ENCODE results near the gene PHF12. TPM values are rescaled to one million over a fixed set of nuclear protein-coding genes. Genes with fewer than 3 reads are reported as not detected.

PHF12 gene
- polyA plus RNA-seq, 4 donors, result 42.3 to 48.1 (median 46.4) TPM

- no peak for DNase-seq (ENCODE audit: low read depth in 4 of 4, low spot score in 3 of 4)
Measured at GRCh38 chr17:28957277-28957991, 6.1 kb upstream of the PHF12 start.

- DNase-seq (ENCODE audit: low read depth in 4 of 4, low spot score in 3 of 4), result no peak
Measured at GRCh38 chr17:28956861-28957260, 5.5 kb upstream of the PHF12 start.

- no peak for DNase-seq (ENCODE audit: low read depth in 4 of 4, low spot score in 3 of 4)
Measured at GRCh38 chr17:28956112-28956511, 4.8 kb upstream of the PHF12 start.

- DNase-seq (ENCODE audit: low read depth in 4 of 4, low spot score in 3 of 4), result no peak
Measured at GRCh38 chr17:28955408-28955807, 4.1 kb upstream of the PHF12 start.

- no peak for DNase-seq (ENCODE audit: low read depth in 4 of 4, low spot score in 3 of 4)
Measured at GRCh38 chr17:28954886-28955285, 3.6 kb upstream of the PHF12 start.

- peak in 1 of 4 donors; percentile 46 for DNase-seq (ENCODE audit: low read depth in 4 of 4, low spot score in 3 of 4)
Measured at GRCh38 chr17:28953444-28954118, 2.3 kb upstream of the PHF12 start.

GRCh38 chr17:28951991-28952975 is 965 bp upstream of the PHF12 start:
- peak; percentile 93 to 99 (median 98) for DNase-seq (ENCODE audit: low read depth in 4 of 4, low spot score in 3 of 4)

GRCh38 chr17:28950752-28951427 is 428 bp downstream of the PHF12 start:
- no peak for DNase-seq (ENCODE audit: low read depth in 4 of 4, low spot score in 3 of 4)

- DNase-seq (ENCODE audit: low read depth in 4 of 4, low spot score in 3 of 4), result peak in 1 of 4 donors; percentile 35
Measured at GRCh38 chr17:28950017-28950751, 1.1 kb downstream of the PHF12 start.

GRCh38 chr17:28949185-28950016 is 1.9 kb downstream of the PHF12 start:
- DNase-seq (ENCODE audit: low read depth in 4 of 4, low spot score in 3 of 4), result peak in 2 of 4 donors; percentile 43 to 56

- no peak for DNase-seq (ENCODE audit: low read depth in 4 of 4, low spot score in 3 of 4)
Measured at GRCh38 chr17:28948873-28949184, 2.5 kb downstream of the PHF12 start.

- DNase-seq (ENCODE audit: low read depth in 4 of 4, low spot score in 3 of 4), result no peak
Measured at GRCh38 chr17:28948342-28948741, 3.0 kb downstream of the PHF12 start.

- no peak for DNase-seq (ENCODE audit: low read depth in 4 of 4, low spot score in 3 of 4)
Measured at GRCh38 chr17:28947639-28948038, 3.7 kb downstream of the PHF12 start.

GRCh38 chr17:28946239-28946638 is 5.1 kb downstream of the PHF12 start:
- no peak for DNase-seq (ENCODE audit: low read depth in 4 of 4, low spot score in 3 of 4)

- no peak for DNase-seq (ENCODE audit: low read depth in 4 of 4, low spot score in 3 of 4)
Measured at GRCh38 chr17:28944862-28945741, 6.2 kb downstream of the PHF12 start.

- no peak for DNase-seq (ENCODE audit: low read depth in 4 of 4, low spot score in 3 of 4)
Measured at GRCh38 chr17:28944343-28944742, 7.0 kb downstream of the PHF12 start.

- no peak for DNase-seq (ENCODE audit: low read depth in 4 of 4, low spot score in 3 of 4)
Measured at GRCh38 chr17:28942925-28943324, 8.4 kb downstream of the PHF12 start.

- no peak for DNase-seq (ENCODE audit: low read depth in 4 of 4, low spot score in 3 of 4)
Measured at GRCh38 chr17:28941251-28941650, 10.1 kb downstream of the PHF12 start.
